Gastroesophageal sphincter (tissue), 4 donors: ENCODE results near the gene MEGF11. TPM values are rescaled to one million over a fixed set of nuclear protein-coding genes. Genes with fewer than 3 reads are reported as not detected.

Experiments
- ATAC-seq: fragments of 150-250 bp; one replicate; pipeline ENCODE4 v1.9.1; 2016; ENCODE audit warnings: mild to moderate bottlenecking, moderate library complexity
- H3K27ac ChIP-seq, 4 donors: fragments of 200-600 bp; sonication (generic) in 3 of 4; 1 replicate in 3 of 4; 2 replicates in 1 of 4; pipeline ENCODE4 v1.5.1; 2016 to 2019
- H3K27me3 ChIP-seq: fragments of 200-600 bp; sonication (generic); one replicate; pipeline ENCODE4 v1.5.1; 2019
- H3K36me3 ChIP-seq, 2 donors: fragments of 200-600 bp; sonication (generic); one replicate each; pipeline ENCODE4 v1.5.1; 2019; ENCODE audit warnings: control low read depth in 1 of 2
- H3K4me1 ChIP-seq, 3 donors: fragments of 200-600 bp; sonication (generic); 1 replicate in 2 of 3; 2 replicates in 1 of 3; pipeline ENCODE4 v1.5.1; 2016 to 2019; ENCODE audit warnings: control low read depth in 2 of 3
- H3K4me3 ChIP-seq, 2 donors: fragments of 200-600 bp; sonication (generic); one replicate each; pipeline ENCODE4 v1.5.1; 2019; ENCODE audit warnings: mild to moderate bottlenecking in 1 of 2, moderate library complexity in 1 of 2
- H3K9me3 ChIP-seq, 3 donors: fragments of 200-600 bp; sonication (generic); one replicate each; pipeline ENCODE4 v1.5.1; 2017 to 2019; ENCODE audit warnings: control low read depth in 2 of 3
- EP300 ChIP-seq: sonication (generic); formaldehyde crosslinking; IDR thresholded peaks from one replicate; pipeline ENCODE4 v1.6.1; 2017; ENCODE audit warnings: antibody characterized with exemption, mild to moderate bottlenecking
- POLR2A ChIP-seq, 2 donors: fragments of 450-650 bp; IDR thresholded peaks; one replicate each; pipeline ENCODE4 v1.6.1; 2017; ENCODE audit warnings: antibody characterized with exemption in 2 of 2, mild to moderate bottlenecking in 2 of 2, moderate library complexity in 1 of 2
- POLR2AphosphoS5 ChIP-seq: sonication (generic); formaldehyde crosslinking; IDR thresholded peaks from one replicate; pipeline ENCODE4 v1.6.1; 2017; ENCODE audit warnings: antibody characterized with exemption
- WGBS, 2 donors: methylation state at CpG; one replicate each; pipeline ENCODE4 v1.1.5; 2018; ENCODE audit warnings: low coverage in 1 of 2; 5-methylcytosine and 5-hydroxymethylcytosine counted together
- total RNA-seq, 4 donors: library from RNA; depleted of rRNA; stranded (reverse); fragments of >200 nt; gene quantifications; one replicate each; pipeline ENCODE4 v1.1.0, GENCODE V29; 2016
- TF ChIP-seq, protein P1 (sequence below), 4 experiments: fragments of 200-600 bp in 2 of 4; fragments of 450-650 bp in 2 of 4; sonication (generic) in 1 of 4; IDR thresholded peaks; one replicate each; pipeline ENCODE4 v1.5.1; 2017 to 2019; ENCODE audit warnings: antibody characterized with exemption in 4 of 4, mild to moderate bottlenecking in 2 of 4, moderate library complexity in 2 of 4

Gene MEGF11
- total RNA-seq, 4 donors from 2014 or later: 0.08 TPM; not detected in 3

DNA sequence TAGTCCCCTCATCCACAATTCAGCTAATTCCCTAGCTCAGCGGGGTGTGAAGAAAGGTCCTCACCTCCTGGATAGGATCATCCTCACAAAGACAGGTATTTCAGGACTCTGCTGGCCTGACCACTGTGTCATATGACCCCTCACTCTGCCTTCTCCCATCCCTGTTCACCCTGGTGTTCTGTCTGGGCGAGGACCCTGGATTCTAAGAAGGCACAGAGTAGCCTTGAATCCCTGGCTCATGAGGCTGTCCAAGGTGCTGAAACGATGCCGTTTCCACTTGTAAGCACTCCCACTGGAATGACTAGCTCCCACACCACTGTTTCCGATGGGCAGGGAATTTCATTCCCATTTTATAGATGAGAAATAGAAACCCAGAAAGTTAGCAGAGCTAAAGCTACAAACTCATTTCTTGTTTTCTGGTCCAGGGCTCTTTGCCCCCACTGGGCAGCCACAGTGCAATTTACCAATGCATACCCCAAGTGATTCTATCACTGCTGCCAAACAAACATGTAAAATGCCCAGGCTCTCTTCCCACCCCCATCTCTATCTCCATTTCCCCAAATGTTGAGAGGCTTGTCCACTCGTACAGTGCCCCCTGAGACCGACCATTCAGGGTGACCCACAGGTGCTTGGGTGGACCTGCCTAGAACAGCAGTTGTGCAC is 301.0 kb downstream of the MEGF11 start:
- H3K27ac ChIP-seq: no peak overlapping the region
- ATAC-seq: no peak
- no peaks in the 10 kb centered on the region for H3K9me3 ChIP-seq
- no peak overlapping the region for H3K4me3 ChIP-seq
- peaks cover 49% of the 10 kb centered on the region for H3K27me3 ChIP-seq
- TF ChIP-seq, protein P1, sequence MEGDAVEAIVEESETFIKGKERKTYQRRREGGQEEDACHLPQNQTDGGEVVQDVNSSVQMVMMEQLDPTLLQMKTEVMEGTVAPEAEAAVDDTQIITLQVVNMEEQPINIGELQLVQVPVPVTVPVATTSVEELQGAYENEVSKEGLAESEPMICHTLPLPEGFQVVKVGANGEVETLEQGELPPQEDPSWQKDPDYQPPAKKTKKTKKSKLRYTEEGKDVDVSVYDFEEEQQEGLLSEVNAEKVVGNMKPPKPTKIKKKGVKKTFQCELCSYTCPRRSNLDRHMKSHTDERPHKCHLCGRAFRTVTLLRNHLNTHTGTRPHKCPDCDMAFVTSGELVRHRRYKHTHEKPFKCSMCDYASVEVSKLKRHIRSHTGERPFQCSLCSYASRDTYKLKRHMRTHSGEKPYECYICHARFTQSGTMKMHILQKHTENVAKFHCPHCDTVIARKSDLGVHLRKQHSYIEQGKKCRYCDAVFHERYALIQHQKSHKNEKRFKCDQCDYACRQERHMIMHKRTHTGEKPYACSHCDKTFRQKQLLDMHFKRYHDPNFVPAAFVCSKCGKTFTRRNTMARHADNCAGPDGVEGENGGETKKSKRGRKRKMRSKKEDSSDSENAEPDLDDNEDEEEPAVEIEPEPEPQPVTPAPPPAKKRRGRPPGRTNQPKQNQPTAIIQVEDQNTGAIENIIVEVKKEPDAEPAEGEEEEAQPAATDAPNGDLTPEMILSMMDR (IDR thresholded peaks at IDR 0.05): no peak
- TF ChIP-seq EP300: no peak
- no peaks in the 10 kb centered on the region for H3K36me3 ChIP-seq
- 17 to 19% methylated on average over 4 to 5 of the region's 7 CpGs for WGBS, 2 donors
- H3K4me1 ChIP-seq: no peaks in the 10 kb centered on the region

DNA sequence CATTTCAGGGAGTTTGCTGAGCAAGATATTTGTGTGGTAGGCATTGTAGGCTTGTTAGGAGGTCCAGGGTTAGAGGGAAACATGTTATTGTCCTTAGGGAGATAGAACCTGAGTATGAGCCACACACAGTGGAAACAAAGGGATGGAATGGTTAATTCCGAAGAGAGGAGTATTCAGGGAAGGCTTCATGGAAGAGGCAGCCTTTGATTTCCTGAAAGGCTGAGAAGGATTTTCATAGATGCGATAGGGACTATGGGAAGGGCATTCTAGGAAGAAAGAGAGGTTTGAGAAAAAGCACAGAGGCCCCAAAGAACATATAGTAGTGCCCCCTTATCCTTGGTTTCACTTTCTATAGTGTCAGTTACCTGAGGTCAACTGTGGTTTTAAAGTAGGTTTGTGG is 302.5 kb downstream of the MEGF11 start:
- Histone ChIP-seq H3K4me1 (no peaks in the 10 kb centered on the region), H3K9me3 (no peaks in the 10 kb centered on the region), H3K36me3 (no peaks in the 10 kb centered on the region), H3K4me3 (no peak overlapping the region), H3K27me3 (peaks cover 61% of the 10 kb centered on the region), H3K27ac (no peak overlapping the region)
- no peak for ATAC-seq
- WGBS, 2 donors: 92 to 100% methylated on average over 1 to 2 of the region's 2 CpGs
- no peak for TF ChIP-seq POLR2A (IDR thresholded peaks at IDR 0.05)
- TF ChIP-seq, protein P1 (IDR thresholded peaks at IDR 0.05): no peak
- no peak for TF ChIP-seq POLR2AphosphoS5
- TF ChIP-seq EP300: no peak

DNA sequence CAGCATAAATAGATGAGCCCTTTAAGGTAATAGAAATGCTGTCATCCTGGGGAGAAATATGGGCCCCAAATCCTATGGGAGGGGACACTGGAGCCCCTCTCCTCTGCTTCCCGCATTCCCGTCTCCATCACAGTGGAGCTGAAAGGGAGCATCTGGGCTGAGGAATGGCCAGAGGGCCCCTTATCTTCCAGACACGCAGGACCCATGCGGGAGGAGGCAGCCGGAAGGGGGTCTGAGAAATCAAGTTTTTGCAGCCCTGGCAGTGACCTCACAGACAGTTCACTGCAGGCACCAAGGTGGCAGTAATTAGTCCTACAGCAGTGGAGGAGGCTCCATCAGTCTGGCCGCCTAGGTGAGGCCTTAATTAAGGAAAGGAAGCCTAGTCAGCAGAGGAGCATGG is 304.1 kb downstream of the MEGF11 start:
- peaks cover 66% of the 10 kb centered on the region for H3K27me3 ChIP-seq
- TF ChIP-seq, protein P1 (IDR thresholded peaks at IDR 0.05): no peak
- TF ChIP-seq POLR2A (IDR thresholded peaks at IDR 0.05): no peak
- TF ChIP-seq EP300: no peak
- TF ChIP-seq POLR2AphosphoS5: no peak
- no peaks in the 10 kb centered on the region for H3K4me1 ChIP-seq
- H3K9me3 ChIP-seq: no peaks in the 10 kb centered on the region
- no peak overlapping the region for H3K27ac ChIP-seq
- no peak overlapping the region for H3K4me3 ChIP-seq
- 39% methylated on average over 5 of the region's 6 CpGs; no CpG with 5 or more reads in 1 of the 2 donors for WGBS, 2 donors
- H3K36me3 ChIP-seq: no peaks in the 10 kb centered on the region
- ATAC-seq: no peak

DNA sequence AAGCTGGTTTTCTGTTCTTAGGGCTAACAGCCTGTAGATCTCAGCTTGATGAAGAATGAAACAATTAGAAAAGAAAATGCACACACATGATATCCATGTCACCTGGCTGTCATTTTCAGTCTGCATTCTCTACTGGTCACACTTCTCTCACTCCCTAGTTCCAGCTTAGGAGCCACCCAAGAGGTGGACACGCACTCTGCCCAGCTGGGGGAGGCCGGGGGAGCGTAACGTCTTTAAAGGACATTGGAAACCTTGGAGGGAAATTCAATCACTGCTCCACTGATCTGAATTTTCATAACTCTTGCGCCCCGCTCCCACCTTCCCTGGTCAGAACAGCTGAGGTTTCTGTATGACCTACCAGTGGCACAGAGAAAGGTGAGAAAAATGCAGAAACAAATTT is 304.5 kb downstream of the MEGF11 start:
- WGBS, 2 donors: 73 to 100% methylated on average over 1 to 3 of the region's 6 CpGs
- ATAC-seq: no peak
- H3K27ac ChIP-seq: no peak overlapping the region
- TF ChIP-seq POLR2AphosphoS5 (no peak), POLR2A (IDR thresholded peaks at IDR 0.05) (no peak), EP300 (no peak)
- TF ChIP-seq, protein P1 (IDR thresholded peaks at IDR 0.05): no peak
- no peaks in the 10 kb centered on the region for H3K9me3 ChIP-seq
- peaks cover 67% of the 10 kb centered on the region for H3K27me3 ChIP-seq
- H3K36me3 ChIP-seq: no peaks in the 10 kb centered on the region
- no peaks in the 10 kb centered on the region for H3K4me1 ChIP-seq
- H3K4me3 ChIP-seq: no peak overlapping the region

DNA sequence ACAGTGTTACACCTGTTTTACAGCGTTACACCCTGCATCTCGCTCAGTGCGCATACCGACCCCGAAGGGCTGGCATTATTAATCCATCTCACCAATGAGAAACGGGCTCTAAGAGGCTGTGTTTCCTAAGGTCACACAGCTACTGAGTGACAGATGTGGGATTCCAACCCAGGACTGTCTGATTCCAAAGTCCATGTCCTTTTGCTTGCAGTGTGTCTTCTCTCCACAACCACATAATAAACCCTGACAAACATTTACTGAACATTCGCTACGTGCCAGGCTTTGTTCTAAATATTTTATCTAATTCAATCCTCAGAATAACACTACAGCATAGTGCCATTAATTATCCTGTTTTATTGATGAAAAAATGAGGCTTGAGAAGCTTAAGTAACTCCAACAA is 305.2 kb downstream of the MEGF11 start:
- H3K27me3 ChIP-seq: peaks cover 67% of the 10 kb centered on the region
- no peaks in the 10 kb centered on the region for H3K4me1 ChIP-seq
- H3K4me3 ChIP-seq: no peak overlapping the region
- no peaks in the 10 kb centered on the region for H3K36me3 ChIP-seq
- TF ChIP-seq POLR2AphosphoS5: no peak
- TF ChIP-seq, protein P1 (IDR thresholded peaks at IDR 0.05): no peak
- TF ChIP-seq EP300: no peak
- TF ChIP-seq POLR2A (IDR thresholded peaks at IDR 0.05): no peak
- no peak for ATAC-seq
- no peaks in the 10 kb centered on the region for H3K9me3 ChIP-seq
- no peak overlapping the region for H3K27ac ChIP-seq
- 38 to 63% methylated on average over 5 to 8 of the region's 8 CpGs for WGBS, 2 donors
